ENCODE results near the gene ZDHHC15.
"Not testable (repeated sequence)": the region's sequence is repeated elsewhere in the genome, so short reads cannot be mapped to it uniquely, and the experiment has no call there.

ZDHHC15 gene

GRCh38 chrX:75522565-75523431 lies at the start of gene ZDHHC15:
Gene ZDHHC15 (minus strand): TSS chrX:75523037. CDS start chrX:75523024, 13 bp downstream.
- DNase-seq (ENCODE audit: low read depth, low spot score) = peak; percentile 85

- DNase-seq (ENCODE audit: low read depth, low spot score) = not testable (repeated sequence)
Measured at GRCh38 chrX:75560544-75560943, 37.7 kb upstream of the ZDHHC15 start.

- DNase-seq (ENCODE audit: low read depth, low spot score) = peak; percentile 88
Measured at GRCh38 chrX:75547783-75548182, 24.9 kb upstream of the ZDHHC15 start.

GRCh38 chrX:75546724-75547511 lies 24.1 kb upstream of the ZDHHC15 start:
- DNase-seq (ENCODE audit: low read depth, low spot score) = no peak

GRCh38 chrX:75544786-75545185 lies 21.9 kb upstream of the ZDHHC15 start:
- no peak for DNase-seq (ENCODE audit: low read depth, low spot score)

- no peak for DNase-seq (ENCODE audit: low read depth, low spot score)
Measured at GRCh38 chrX:75483933-75484332, 38.9 kb downstream of the ZDHHC15 start.

GRCh38 chrX:75461780-75462179 lies 61.1 kb downstream of the ZDHHC15 start:
- not testable (repeated sequence) for DNase-seq (ENCODE audit: low read depth, low spot score)

- DNase-seq (ENCODE audit: low read depth, low spot score) = no peak
Measured at GRCh38 chrX:75421688-75422230, 101.1 kb downstream of the ZDHHC15 start.

GRCh38 chrX:75407153-75407552 lies 115.7 kb downstream of the ZDHHC15 start:
- DNase-seq (ENCODE audit: low read depth, low spot score) = not testable (repeated sequence)

GRCh38 chrX:75390470-75390869 lies 132.4 kb downstream of the ZDHHC15 start:
- no peak for DNase-seq (ENCODE audit: low read depth, low spot score)

- no peak for DNase-seq (ENCODE audit: low read depth, low spot score)
Measured at GRCh38 chrX:75369721-75370120, 153.1 kb downstream of the ZDHHC15 start.

GRCh38 chrX:75366861-75367260 lies 156.0 kb downstream of the ZDHHC15 start:
- DNase-seq (ENCODE audit: low read depth, low spot score) = no peak

GRCh38 chrX:75365243-75365975 lies 157.4 kb downstream of the ZDHHC15 start:
- peak; percentile 27 for DNase-seq (ENCODE audit: low read depth, low spot score)

- no peak for DNase-seq (ENCODE audit: low read depth, low spot score)
Measured at GRCh38 chrX:75361788-75362187, 161.0 kb downstream of the ZDHHC15 start.

GRCh38 chrX:75348601-75349000 lies 174.2 kb downstream of the ZDHHC15 start:
- not testable (repeated sequence) for DNase-seq (ENCODE audit: low read depth, low spot score)

GRCh38 chrX:75337525-75337924 lies 185.3 kb downstream of the ZDHHC15 start:
- DNase-seq (ENCODE audit: low read depth, low spot score) = no peak

- no peak for DNase-seq (ENCODE audit: low read depth, low spot score)
Measured at GRCh38 chrX:75335127-75335458, 187.7 kb downstream of the ZDHHC15 start.

GRCh38 chrX:75334407-75335126 lies 188.3 kb downstream of the ZDHHC15 start:
- DNase-seq (ENCODE audit: low read depth, low spot score) = not testable (repeated sequence)

GRCh38 chrX:75327607-75328006 lies 195.2 kb downstream of the ZDHHC15 start:
- DNase-seq (ENCODE audit: low read depth, low spot score) = no peak
